Endothelial cell of umbilical vein (primary cell): ENCODE measurements around the gene TM4SF20. TPM values are rescaled to one million over a fixed set of nuclear protein-coding genes. Genes with fewer than 3 reads are reported as not detected.

ENCODE experiments used
- BruUV-seq: library from RNA; stranded (reverse); fragments of 400-500 nt; replicated peaks from 2 replicates; lab custom pipeline; 2021; lab: Mats Ljungman, UMichigan
- CTCF ChIA-PET: fragments of 300-600, 350-600 bp; sonication (Branson Sonifier 250); formaldehyde crosslinking; loops from one replicate; lab custom pipeline; 2021; ENCODE audit warnings: antibody characterized with exemption, inconsistent platforms; lab: Charles Lee
- POLR2A ChIA-PET: fragments of 300-600, 350-600 bp; sonication (Branson Sonifier 250); formaldehyde crosslinking; loops from one replicate; lab custom pipeline; 2021; ENCODE audit warnings: antibody characterized with exemption, inconsistent platforms; lab: Charles Lee
- DNase-seq: peaks from one replicate; pipeline ENCODE4 v3.0.0-alpha.2; 2011; ENCODE audit warnings: low read depth, low spot score
- FAIRE-seq: peaks from 2 replicates; lab custom pipeline; 2011; peaks lifted over from hg19 to GRCh38; lab: Jason Lieb, UNC
- H2AFZ ChIP-seq: 2 replicates; pipeline ENCODE4 v1.6.0; 2012; ENCODE audit warnings: low read depth, low read length, control low read depth, inconsistent platforms
- H3K27ac ChIP-seq: 2 replicates; pipeline ENCODE4 v1.5.1; 2011; ENCODE audit warnings: low read depth, mild to moderate bottlenecking, control low read depth, low read length, moderate library complexity; ENCODE audit not compliant: insufficient read depth
- H3K27me3 ChIP-seq, 2 experiments: 2 replicates each; pipeline versions ENCODE4 v1.6.0 to v1.6.1; 2011; ENCODE audit warnings: low read length in 2 of 2, mixed read lengths in 1 of 2; ENCODE audit not compliant: control insufficient read depth in 2 of 2, insufficient read depth in 2 of 2
- H3K36me3 ChIP-seq, 2 experiments: 2 replicates in 1 of 2; 3 replicates in 1 of 2; pipeline ENCODE4 v1.5.1; 2011; ENCODE audit warnings: low read length in 2 of 2, mild to moderate bottlenecking in 1 of 2, moderate library complexity in 1 of 2; ENCODE audit not compliant: control insufficient read depth in 2 of 2, insufficient read depth in 2 of 2; ENCODE audit errors: extremely low read depth in 1 of 2
- H3K4me1 ChIP-seq: 3 replicates; pipeline ENCODE4 v1.5.1; 2011; ENCODE audit warnings: mild to moderate bottlenecking, low read length; ENCODE audit not compliant: control insufficient read depth, insufficient read depth; ENCODE audit errors: extremely low read depth
- H3K4me2 ChIP-seq: 2 replicates; pipeline ENCODE4 v1.6.1; 2011; ENCODE audit warnings: low read length, control low read depth, mixed read lengths; ENCODE audit not compliant: insufficient read depth
- H3K4me3 ChIP-seq, 3 experiments: fragments of 200-600 bp in 1 of 3; sonication (generic), shearing (Covaris generic) in 1 of 3; replicated peaks in 1 of 3; 2 replicates each; pipeline ENCODE4 v1.5.1; 2011 to 2016; ENCODE audit warnings: control low read depth in 3 of 3, low read length in 3 of 3, mild to moderate bottlenecking in 2 of 3, inconsistent platforms in 1 of 3, low read depth in 1 of 3, moderate library complexity in 1 of 3; ENCODE audit not compliant: insufficient read depth in 1 of 3
- H3K79me2 ChIP-seq: 2 replicates; pipeline ENCODE4 v1.6.0; 2012; ENCODE audit warnings: low read length, inconsistent platforms; ENCODE audit not compliant: control insufficient read depth, insufficient read depth
- H3K9ac ChIP-seq: replicated peaks from 2 replicates; pipeline ENCODE3; 2011; ENCODE audit warnings: low read length, control low read depth; ENCODE audit not compliant: insufficient read depth; ENCODE audit errors: extremely low read depth
- H3K9me1 ChIP-seq: replicated peaks from 3 replicates; pipeline ENCODE4 v1.6.0; 2011; ENCODE audit warnings: mild to moderate bottlenecking, low read length; ENCODE audit not compliant: control insufficient read depth, insufficient read depth; ENCODE audit errors: extremely low read depth
- H3K9me3 ChIP-seq: replicated peaks from 2 replicates; pipeline ENCODE4 v1.5.1; 2012; ENCODE audit warnings: low read length, inconsistent platforms; ENCODE audit not compliant: control insufficient read depth, insufficient read depth
- H4K20me1 ChIP-seq: replicated peaks from 2 replicates; pipeline ENCODE3; 2011; ENCODE audit warnings: mild to moderate bottlenecking, low read length; ENCODE audit not compliant: control insufficient read depth, insufficient read depth; ENCODE audit errors: extremely low read depth
- EZH2 ChIP-seq: IDR thresholded peaks from 2 replicates; pipeline ENCODE4 v1.6.1; 2012; ENCODE audit warnings: borderline replicate concordance, low read depth, mild to moderate bottlenecking, moderate library complexity, low read length, inconsistent platforms; ENCODE audit not compliant: severe bottlenecking
- GATA2 ChIP-seq: IDR thresholded peaks from 2 replicates; pipeline ENCODE4 v1.7.0; 2011; ENCODE audit warnings: low read depth, mild to moderate bottlenecking, moderate library complexity, mixed read lengths, low read length; ENCODE audit not compliant: insufficient read length, insufficient read depth
- MAX ChIP-seq: IDR thresholded peaks from 2 replicates; pipeline ENCODE4 v1.6.1; 2011; ENCODE audit not compliant: insufficient read depth, insufficient read length
- POLR2AphosphoS5 ChIP-seq: IDR thresholded peaks from 2 replicates; pipeline ENCODE4 v1.6.1; 2012; ENCODE audit warnings: low read depth, mild to moderate bottlenecking, control low read depth, low read length, moderate library complexity; ENCODE audit not compliant: insufficient read depth
- dilution Hi-C: fragments of 300-500 bp; cut with MboI; formaldehyde crosslinking; loops from one replicate; pipeline ENCODE4 v1.15.0; 2019; ENCODE audit warnings: low sequenced_read_pairs; ENCODE audit not compliant: extremely low pct_ligation_motif_present
- intact Hi-C: fragments of 100-400 bp; cut with micrococcal nuclease; formaldehyde crosslinking; loops from one replicate; pipeline ENCODE4 v1.10.0; 2022
- polyA plus RNA-seq, 4 experiments: library from polyadenylated mRNA; depleted of rRNA in 3 of 4; stranded (reverse) in 3 of 4; unstranded in 1 of 4; fragments of >200 nt; gene quantifications; 2 replicates each; pipeline versions ENCODE4 v1.2.1 to v1.2.3, GENCODE V29; 2011 to 2012; ENCODE audit warnings: missing spikeins in 1 of 4
- total RNA-seq: library from RNA; stranded (reverse); gene quantifications from 2 replicates; pipeline ENCODE4 v1.2.3, GENCODE V29; 2021

TM4SF20 gene
- total and polyA plus RNA-seq, 2 donors (not counting 3 experiments of a cell fraction or from before 2014, with no cell fraction given), result not detected

GRCh38 chr2:227411320-227411989 lies 32.3 kb upstream of the TM4SF20 start:
- H3K9ac ChIP-seq, result no peak overlapping the region
- DNase-seq, result no peak
- peaks cover 14% of the 10 kb centered on the region for H3K4me1 ChIP-seq
- intact Hi-C loops, result no loop called here
- no peak overlapping the region for H3K4me2 ChIP-seq
- POLR2A ChIA-PET, result no interaction called here
- H3K9me1 ChIP-seq, result no peaks in the 10 kb centered on the region
- CTCF ChIA-PET, result no interaction called here
- dilution Hi-C loops, result no loop called here
- H3K36me3 ChIP-seq, result no peaks in the 10 kb centered on the region
- H3K27me3 ChIP-seq, result no peaks in the 10 kb centered on the region
- H2AFZ ChIP-seq, result no peak overlapping the region
- no peak overlapping the region for H3K27ac ChIP-seq
- H3K79me2 ChIP-seq, result no peaks in the 10 kb centered on the region
- no peak overlapping the region for H3K4me3 ChIP-seq
- TF ChIP-seq EZH2 (no peak), POLR2AphosphoS5 (no peak)
- no peak for FAIRE-seq
- no TSS peak for BruUV-seq
- no peaks in the 10 kb centered on the region for H4K20me1 ChIP-seq
- H3K9me3 ChIP-seq, result no peaks in the 10 kb centered on the region

- no peak for FAIRE-seq
- Histone ChIP-seq H3K27ac (no peak overlapping the region), H3K4me2 (no peak overlapping the region), H3K9ac (no peak overlapping the region), H3K9me1 (no peaks in the 10 kb centered on the region), H3K36me3 (no peaks in the 10 kb centered on the region), H3K79me2 (no peaks in the 10 kb centered on the region), H2AFZ (no peak overlapping the region), H4K20me1 (no peaks in the 10 kb centered on the region), H3K27me3 (no peaks in the 10 kb centered on the region), H3K4me1 (peaks cover 8% of the 10 kb centered on the region), H3K9me3 (no peaks in the 10 kb centered on the region), H3K4me3 (no peak overlapping the region)
- TF ChIP-seq MAX (no peak), EZH2 (no peak), GATA2 (no peak)
- intact Hi-C loops (no loop called here), dilution Hi-C loops (no loop called here)
- ChIA-PET POLR2A (interaction anchor here (0.6 kb wide), 1 partner anchor 109 kb away, joined by 3 read pairs; no protein-coding TSS in a partner anchor), CTCF (interaction anchor here (1.1 kb wide), 1 partner anchor 364 kb away, joined by 3 read pairs; no protein-coding TSS in a partner anchor)
- BruUV-seq, result no TSS peak
- DNase-seq, result no peak
These were observed 31.1 kb upstream of the TM4SF20 start for GRCh38 chr2:227410191-227410590.
